ENCODE data around the gene INTS7. TPM values are rescaled to one million over a fixed set of nuclear protein-coding genes. Genes with fewer than 3 reads are reported as not detected.

INTS7 gene
- total RNA-seq, 1 experiment from 2014 or later: 35.5 TPM

DNA sequence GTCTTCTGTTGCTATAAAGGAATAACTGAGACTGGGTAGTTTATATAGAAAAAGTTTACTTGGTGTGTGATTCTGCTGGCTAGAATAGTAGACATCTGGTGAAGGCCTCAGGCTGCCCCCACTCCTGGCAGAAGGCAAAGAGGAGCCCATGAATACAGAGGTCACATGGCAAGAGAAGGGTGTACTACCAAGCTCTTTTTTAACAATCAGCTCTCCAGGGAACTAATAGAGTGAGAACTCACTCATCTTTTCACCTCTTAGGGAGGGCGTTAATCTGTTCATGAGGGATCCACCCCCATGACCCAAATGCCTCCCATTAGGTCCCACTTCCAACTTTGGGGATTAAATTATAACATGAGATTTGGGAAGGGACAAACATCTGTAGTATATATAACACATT, 9.5 kb upstream of the INTS7 start:
- TF ChIP-seq POLR2AphosphoS5 (IDR thresholded peaks at IDR 0.05; ENCODE audit: low read depth, low read length): no peak
- TF ChIP-seq SIN3A (IDR thresholded peaks at IDR 0.05; ENCODE audit: borderline replicate concordance, insufficient read depth, low read depth, low read length): no peak
- TF ChIP-seq, protein P1, sequence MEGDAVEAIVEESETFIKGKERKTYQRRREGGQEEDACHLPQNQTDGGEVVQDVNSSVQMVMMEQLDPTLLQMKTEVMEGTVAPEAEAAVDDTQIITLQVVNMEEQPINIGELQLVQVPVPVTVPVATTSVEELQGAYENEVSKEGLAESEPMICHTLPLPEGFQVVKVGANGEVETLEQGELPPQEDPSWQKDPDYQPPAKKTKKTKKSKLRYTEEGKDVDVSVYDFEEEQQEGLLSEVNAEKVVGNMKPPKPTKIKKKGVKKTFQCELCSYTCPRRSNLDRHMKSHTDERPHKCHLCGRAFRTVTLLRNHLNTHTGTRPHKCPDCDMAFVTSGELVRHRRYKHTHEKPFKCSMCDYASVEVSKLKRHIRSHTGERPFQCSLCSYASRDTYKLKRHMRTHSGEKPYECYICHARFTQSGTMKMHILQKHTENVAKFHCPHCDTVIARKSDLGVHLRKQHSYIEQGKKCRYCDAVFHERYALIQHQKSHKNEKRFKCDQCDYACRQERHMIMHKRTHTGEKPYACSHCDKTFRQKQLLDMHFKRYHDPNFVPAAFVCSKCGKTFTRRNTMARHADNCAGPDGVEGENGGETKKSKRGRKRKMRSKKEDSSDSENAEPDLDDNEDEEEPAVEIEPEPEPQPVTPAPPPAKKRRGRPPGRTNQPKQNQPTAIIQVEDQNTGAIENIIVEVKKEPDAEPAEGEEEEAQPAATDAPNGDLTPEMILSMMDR (IDR thresholded peaks at IDR 0.05): no peak
- no peak for TF ChIP-seq TCF7L2 (IDR thresholded peaks at IDR 0.05; ENCODE audit: low read depth, low read length)
- TF ChIP-seq, protein P2, sequence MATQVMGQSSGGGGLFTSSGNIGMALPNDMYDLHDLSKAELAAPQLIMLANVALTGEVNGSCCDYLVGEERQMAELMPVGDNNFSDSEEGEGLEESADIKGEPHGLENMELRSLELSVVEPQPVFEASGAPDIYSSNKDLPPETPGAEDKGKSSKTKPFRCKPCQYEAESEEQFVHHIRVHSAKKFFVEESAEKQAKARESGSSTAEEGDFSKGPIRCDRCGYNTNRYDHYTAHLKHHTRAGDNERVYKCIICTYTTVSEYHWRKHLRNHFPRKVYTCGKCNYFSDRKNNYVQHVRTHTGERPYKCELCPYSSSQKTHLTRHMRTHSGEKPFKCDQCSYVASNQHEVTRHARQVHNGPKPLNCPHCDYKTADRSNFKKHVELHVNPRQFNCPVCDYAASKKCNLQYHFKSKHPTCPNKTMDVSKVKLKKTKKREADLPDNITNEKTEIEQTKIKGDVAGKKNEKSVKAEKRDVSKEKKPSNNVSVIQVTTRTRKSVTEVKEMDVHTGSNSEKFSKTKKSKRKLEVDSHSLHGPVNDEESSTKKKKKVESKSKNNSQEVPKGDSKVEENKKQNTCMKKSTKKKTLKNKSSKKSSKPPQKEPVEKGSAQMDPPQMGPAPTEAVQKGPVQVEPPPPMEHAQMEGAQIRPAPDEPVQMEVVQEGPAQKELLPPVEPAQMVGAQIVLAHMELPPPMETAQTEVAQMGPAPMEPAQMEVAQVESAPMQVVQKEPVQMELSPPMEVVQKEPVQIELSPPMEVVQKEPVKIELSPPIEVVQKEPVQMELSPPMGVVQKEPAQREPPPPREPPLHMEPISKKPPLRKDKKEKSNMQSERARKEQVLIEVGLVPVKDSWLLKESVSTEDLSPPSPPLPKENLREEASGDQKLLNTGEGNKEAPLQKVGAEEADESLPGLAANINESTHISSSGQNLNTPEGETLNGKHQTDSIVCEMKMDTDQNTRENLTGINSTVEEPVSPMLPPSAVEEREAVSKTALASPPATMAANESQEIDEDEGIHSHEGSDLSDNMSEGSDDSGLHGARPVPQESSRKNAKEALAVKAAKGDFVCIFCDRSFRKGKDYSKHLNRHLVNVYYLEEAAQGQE (IDR thresholded peaks at IDR 0.05; ENCODE audit: insufficient read depth in 1 of 2, low read depth in 2 of 2, low read length in 1 of 2): no peak
- no TSS peak for BruUV-seq (replicated peaks)
- Histone ChIP-seq H3K27me3 (ENCODE audit: control insufficient read depth, insufficient read depth, low read length) (no peaks in the 10 kb centered on the region), H3K36me3 (ENCODE audit: control insufficient read depth, insufficient read depth, low read length) (peaks cover 10% of the 10 kb centered on the region), H3K9me3 (ENCODE audit: control insufficient read depth, insufficient read depth, low read depth, low read length) (no peaks in the 10 kb centered on the region), H3K27ac (ENCODE audit: low read length) (no peak overlapping the region), H3K4me1 (ENCODE audit: control insufficient read depth, insufficient read depth, low read length) (peaks cover 13% of the 10 kb centered on the region), H3K4me3 (ENCODE audit: low read depth in 2 of 2, low read length in 2 of 2) (no peak overlapping the region)
- CTCF ChIA-PET: interaction anchor here (0.5 kb wide), 1 partner anchor 420 kb away, joined by 3 read pairs; no protein-coding TSS in a partner anchor
- DNase-seq (ENCODE audit: low read depth, low spot score) (no peak), ATAC-seq (no peak)
- intact Hi-C loops (cut with micrococcal nuclease; ENCODE audit: unreplicated experiment): no loop called here
- POLR2A ChIA-PET: no interaction called here
- in situ Hi-C loops (cut with HindIII; ENCODE audit: low pct_unique_long_range_greater_than_20kb, low sequenced_read_pairs): no loop called here

DNA sequence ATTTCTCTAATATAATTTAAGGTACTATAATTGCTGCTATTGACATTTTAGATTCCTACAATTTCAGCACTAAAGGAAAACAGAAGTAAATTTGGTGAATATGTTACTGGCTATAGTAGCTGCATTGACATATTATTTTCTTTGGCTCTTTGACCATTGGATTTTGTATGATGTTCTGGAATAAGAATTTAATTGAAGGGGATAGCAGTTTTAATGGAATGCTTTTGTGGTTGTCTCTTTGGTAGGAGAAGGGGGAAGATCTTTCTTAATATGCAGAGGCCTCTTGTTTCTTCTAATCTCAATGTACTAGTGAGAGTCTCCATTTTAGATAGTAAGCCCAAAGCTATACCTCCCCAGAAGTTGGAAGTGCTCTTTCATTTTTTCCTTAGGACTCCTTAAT, 7.1 kb upstream of the INTS7 start:
- Histone ChIP-seq H3K27me3 (ENCODE audit: control insufficient read depth, insufficient read depth, low read length) (no peaks in the 10 kb centered on the region), H3K9me3 (ENCODE audit: control insufficient read depth, insufficient read depth, low read depth, low read length) (no peaks in the 10 kb centered on the region), H3K36me3 (ENCODE audit: control insufficient read depth, insufficient read depth, low read length) (peaks cover 16% of the 10 kb centered on the region), H3K4me1 (ENCODE audit: control insufficient read depth, insufficient read depth, low read length) (peaks cover 32% of the 10 kb centered on the region), H3K27ac (ENCODE audit: low read length) (peak overlapping the region; percentile 15; the same call in 1 of the 2 replicates), H3K4me3 (ENCODE audit: low read depth in 2 of 2, low read length in 2 of 2) (no peak overlapping the region)
- ATAC-seq: no peak
- in situ Hi-C loops (cut with HindIII; ENCODE audit: low pct_unique_long_range_greater_than_20kb, low sequenced_read_pairs) (no loop called here), intact Hi-C loops (cut with micrococcal nuclease; ENCODE audit: unreplicated experiment) (no loop called here)
- BruUV-seq (replicated peaks): no TSS peak
- ChIA-PET CTCF (no interaction called here), POLR2A (no interaction called here)
- TF ChIP-seq, protein P2 (IDR thresholded peaks at IDR 0.05; ENCODE audit: insufficient read depth in 1 of 2, low read depth in 2 of 2, low read length in 1 of 2): no peak
- TF ChIP-seq TCF7L2 (IDR thresholded peaks at IDR 0.05; ENCODE audit: low read depth, low read length) (no peak), SIN3A (IDR thresholded peaks at IDR 0.05; ENCODE audit: borderline replicate concordance, insufficient read depth, low read depth, low read length) (no peak), POLR2AphosphoS5 (IDR thresholded peaks at IDR 0.05; ENCODE audit: low read depth, low read length) (no peak)
- TF ChIP-seq, protein P1 (IDR thresholded peaks at IDR 0.05): no peak
- no peak for DNase-seq (ENCODE audit: low read depth, low spot score)
